Stomach (tissue), 9 donors: ENCODE results near the gene ANKLE1. TPM values are rescaled to one million over a fixed set of nuclear protein-coding genes. Genes with fewer than 3 reads are reported as not detected.

Source experiments
- DNase-seq, 2 donors: peaks; one replicate each; pipeline versions ENCODE4 v3.0.0 to v3.0.0-alpha.2; 2013 to 2019
- H3K27ac ChIP-seq, 5 donors: fragments of 200-600 bp in 4 of 5; sonication (generic) in 4 of 5; one replicate each; pipeline ENCODE4 v1.5.1; 2013 to 2019; ENCODE audit warnings: mild to moderate bottlenecking in 1 of 5, moderate library complexity in 1 of 5
- H3K27me3 ChIP-seq, 3 donors: fragments of 200-600 bp; sonication (generic); one replicate each; pipeline ENCODE4 v1.5.1; 2017 to 2019; ENCODE audit warnings: mixed run types in 1 of 3
- H3K36me3 ChIP-seq, 4 donors: fragments of 200-600 bp; sonication (generic); 1 replicate in 3 of 4; 2 replicates in 1 of 4; pipeline ENCODE4 v1.5.1; 2016 to 2019
- H3K4me1 ChIP-seq, 4 donors: fragments of 200-600 bp; sonication (generic); one replicate each; pipeline ENCODE4 v1.5.1; 2016 to 2019
- H3K4me3 ChIP-seq, 4 donors: fragments of 200-600 bp; sonication (generic) in 3 of 4; one replicate each; pipeline ENCODE4 v1.5.1; 2016 to 2019; ENCODE audit warnings: mild to moderate bottlenecking in 1 of 4
- H3K9me3 ChIP-seq, 4 donors: fragments of 200-600 bp; sonication (generic); one replicate each; pipeline ENCODE4 v1.5.1; 2016 to 2019
- EP300 ChIP-seq: sonication (generic); formaldehyde crosslinking; IDR thresholded peaks from one replicate; pipeline ENCODE4 v1.6.1; 2017; ENCODE audit warnings: antibody characterized with exemption
- POLR2A ChIP-seq, 4 donors: fragments of 450-650 bp; IDR thresholded peaks; one replicate each; pipeline ENCODE4 v1.6.1; 2016; ENCODE audit warnings: antibody characterized with exemption in 4 of 4, control low read depth in 2 of 4, mild to moderate bottlenecking in 1 of 4, moderate library complexity in 1 of 4
- POLR2AphosphoS5 ChIP-seq, 3 donors: sonication (generic); formaldehyde crosslinking; IDR thresholded peaks; one replicate each; pipeline ENCODE4 v1.6.1; 2016; ENCODE audit warnings: antibody characterized with exemption in 3 of 3
- WGBS, 5 donors: extraction: QIAGEN DNeasy Blood & Tissue Kit in 3 of 5; methylation state at CpG; one replicate each; pipeline versions ENCODE4 v1.1.5 to v1.1.7; 2013 to 2018; 5-methylcytosine and 5-hydroxymethylcytosine counted together
- intact Hi-C: fragments of 100-400 bp; cut with DNase I; formaldehyde crosslinking; loops from one replicate; pipeline ENCODE4 v1.15.1; 2023; ENCODE audit warnings: low total_unique reads
- polyA plus RNA-seq, 3 donors: library from polyadenylated mRNA; stranded (reverse); fragments of 200-250 nt; gene quantifications; one replicate each; pipeline ENCODE4 v1.2.3, GENCODE V29; 2013
- total RNA-seq, 5 donors: library from RNA; depleted of rRNA; stranded (reverse); fragments of >200 nt; gene quantifications; one replicate each; pipeline versions ENCODE4 v1.1.0 to v1.2.3, GENCODE V29; 2014 to 2016
- TF ChIP-seq, protein P1 (sequence below), 7 experiments: fragments of 450-650 bp in 4 of 7; fragments of 200-600 bp in 3 of 7; sonication (generic) in 3 of 7; IDR thresholded peaks; one replicate each; pipeline ENCODE4 v1.5.1; 2016 to 2019; ENCODE audit warnings: antibody characterized with exemption in 7 of 7, control low read depth in 2 of 7, mild to moderate bottlenecking in 1 of 7
- donor health status: healthy with polysubstance abuse.
- donor health status: Bipolar disorder and iron deficiency.
- donor health status: healthy.

Gene ANKLE1
- total and polyA plus RNA-seq, 8 donors = 0.18 to 0.63 TPM; not detected in 6

DNA sequence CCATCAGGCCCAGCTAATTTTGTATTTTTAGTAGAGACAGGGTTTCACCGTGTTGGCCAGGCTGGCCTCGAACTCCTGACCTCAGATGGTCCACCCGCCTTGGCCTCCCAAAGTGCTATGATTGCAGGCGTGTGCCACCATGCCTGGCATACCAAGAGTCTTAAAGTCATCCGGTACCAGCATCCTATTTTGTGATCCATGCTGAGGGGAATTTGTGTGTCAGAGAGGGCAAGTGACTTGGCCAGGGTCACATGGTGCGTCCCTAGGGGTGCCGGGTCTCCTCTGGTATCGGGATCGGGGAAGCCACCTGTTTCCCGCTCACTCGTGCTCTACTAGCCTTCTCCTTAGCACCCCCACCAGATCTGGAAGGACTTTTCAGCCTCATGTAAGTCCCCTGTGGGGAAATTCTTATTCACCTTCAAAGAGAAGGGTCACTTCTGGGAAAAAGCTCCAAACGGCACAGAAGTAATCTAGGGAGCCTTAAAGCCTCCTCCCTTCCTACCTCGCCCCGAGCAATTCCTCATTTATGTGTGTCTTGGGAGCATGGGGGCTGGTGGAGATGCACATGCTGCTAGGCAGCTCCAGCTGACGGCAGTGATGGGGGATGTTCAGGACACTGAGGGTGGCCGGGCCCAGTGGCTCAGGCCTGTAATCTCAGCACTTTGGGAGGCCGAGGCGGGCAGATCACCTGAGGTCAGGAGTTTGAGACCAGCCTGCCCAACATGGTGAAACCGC is 6.1 kb upstream of the ANKLE1 start:
- no peak overlapping the region for H3K4me3 ChIP-seq
- TF ChIP-seq EP300 (no peak), POLR2AphosphoS5 (IDR thresholded peaks at IDR 0.05) (no peak), POLR2A (IDR thresholded peaks at IDR 0.05) (no peak)
- 92 to 95% (median 94%) methylated on average over 19 of the region's 19 CpGs for WGBS, 5 donors
- no peak overlapping the region for H3K27ac ChIP-seq
- intact Hi-C loops = loop anchor here (5.0 kb wide), 1 partner anchor 203 kb away; no protein-coding TSS in a partner anchor
- DNase-seq = no peak
- H3K4me1 ChIP-seq = no peaks in the 10 kb centered on the region
- no peaks in the 10 kb centered on the region for H3K9me3 ChIP-seq
- peaks cover 44 to 94% (median 91%) of the 10 kb centered on the region in 4 donors for H3K36me3 ChIP-seq
- no peaks in the 10 kb centered on the region for H3K27me3 ChIP-seq

DNA sequence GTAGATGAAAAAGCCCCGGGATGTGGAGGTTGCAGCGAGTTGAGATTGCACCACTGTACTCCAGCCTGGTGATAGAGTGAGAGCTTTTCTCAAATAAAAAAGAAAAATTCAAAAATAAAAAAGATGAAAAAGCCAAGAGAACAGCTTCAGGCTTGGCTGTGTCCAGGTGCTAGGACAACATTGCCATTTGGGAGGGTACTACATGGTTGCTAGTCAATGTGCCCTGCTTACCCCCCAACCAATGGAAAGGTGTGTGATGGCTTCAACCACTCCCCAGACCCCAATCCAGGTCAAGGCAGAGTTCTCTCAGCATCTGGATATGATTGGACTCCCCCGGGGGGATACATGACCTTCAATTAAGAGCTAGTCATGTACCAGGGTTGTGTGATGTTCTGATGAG is 2.3 kb upstream of the ANKLE1 start:
- peaks cover 12 to 20% (median 16%) of the 10 kb centered on the region in 4 donors for H3K4me1 ChIP-seq
- no peaks in the 10 kb centered on the region for H3K9me3 ChIP-seq
- intact Hi-C loops = loop anchor here (5.0 kb wide), 1 partner anchor 207 kb away; no protein-coding TSS in a partner anchor
- no peak overlapping the region for H3K4me3 ChIP-seq
- DNase-seq = no peak
- H3K27ac ChIP-seq = no peak overlapping the region
- TF ChIP-seq POLR2A (IDR thresholded peaks at IDR 0.05) (no peak), EP300 (no peak), POLR2AphosphoS5 (IDR thresholded peaks at IDR 0.05) (no peak)
- TF ChIP-seq, protein P1, sequence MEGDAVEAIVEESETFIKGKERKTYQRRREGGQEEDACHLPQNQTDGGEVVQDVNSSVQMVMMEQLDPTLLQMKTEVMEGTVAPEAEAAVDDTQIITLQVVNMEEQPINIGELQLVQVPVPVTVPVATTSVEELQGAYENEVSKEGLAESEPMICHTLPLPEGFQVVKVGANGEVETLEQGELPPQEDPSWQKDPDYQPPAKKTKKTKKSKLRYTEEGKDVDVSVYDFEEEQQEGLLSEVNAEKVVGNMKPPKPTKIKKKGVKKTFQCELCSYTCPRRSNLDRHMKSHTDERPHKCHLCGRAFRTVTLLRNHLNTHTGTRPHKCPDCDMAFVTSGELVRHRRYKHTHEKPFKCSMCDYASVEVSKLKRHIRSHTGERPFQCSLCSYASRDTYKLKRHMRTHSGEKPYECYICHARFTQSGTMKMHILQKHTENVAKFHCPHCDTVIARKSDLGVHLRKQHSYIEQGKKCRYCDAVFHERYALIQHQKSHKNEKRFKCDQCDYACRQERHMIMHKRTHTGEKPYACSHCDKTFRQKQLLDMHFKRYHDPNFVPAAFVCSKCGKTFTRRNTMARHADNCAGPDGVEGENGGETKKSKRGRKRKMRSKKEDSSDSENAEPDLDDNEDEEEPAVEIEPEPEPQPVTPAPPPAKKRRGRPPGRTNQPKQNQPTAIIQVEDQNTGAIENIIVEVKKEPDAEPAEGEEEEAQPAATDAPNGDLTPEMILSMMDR (IDR thresholded peaks at IDR 0.05) = no peak
- peaks cover 3 to 27% (median 15%) of the 10 kb centered on the region in 3 donors for H3K27me3 ChIP-seq
- H3K36me3 ChIP-seq = peaks cover 26 to 56% (median 53%) of the 10 kb centered on the region in 4 donors
- WGBS, 5 donors = 61 to 91% (median 76%) methylated on average over 3 of the region's 3 CpGs

DNA sequence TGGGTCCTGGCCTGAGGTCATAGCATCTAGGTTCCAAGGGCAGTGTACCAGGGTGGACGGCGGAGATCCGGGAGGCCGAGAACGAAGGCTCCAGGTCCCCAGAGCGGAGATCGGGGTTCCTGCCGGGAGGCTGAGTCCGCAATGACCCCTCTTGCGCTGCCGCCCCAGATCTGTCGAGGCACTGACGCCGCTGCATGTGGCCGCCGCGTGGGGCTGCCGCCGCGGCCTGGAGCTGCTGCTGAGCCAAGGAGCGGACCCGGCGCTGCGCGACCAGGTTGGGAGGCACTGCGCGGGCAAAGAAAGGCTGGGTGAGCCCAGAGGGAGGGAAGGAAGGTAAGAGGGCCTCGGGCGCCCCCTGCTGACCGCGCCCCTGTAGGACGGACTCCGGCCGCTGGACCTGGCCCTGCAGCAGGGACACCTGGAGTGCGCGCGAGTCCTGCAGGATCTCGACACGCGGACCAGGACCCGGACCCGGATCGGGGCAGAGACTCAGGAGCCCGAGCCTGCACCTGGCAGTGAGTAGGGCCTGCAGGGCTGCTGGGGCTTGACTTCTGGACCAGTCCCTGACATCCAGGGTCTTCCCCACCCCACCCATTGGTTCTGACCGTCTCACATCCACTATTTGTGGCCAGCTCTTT is 906 bp downstream of the ANKLE1 start:
- DNase-seq = peak; percentile 93 to 94
- intact Hi-C loops = loop anchor here (5.0 kb wide), 1 partner anchor 80 kb away; no protein-coding TSS in a partner anchor
- 3% methylated on average over 15 to 45 of the region's 45 CpGs for WGBS, 5 donors
- H3K4me3 ChIP-seq = peak overlapping the region; percentile 31 to 54 (median 42)
- peaks cover 3 to 27% (median 15%) of the 10 kb centered on the region in 3 donors for H3K27me3 ChIP-seq
- peaks cover 2 to 24% (median 21%) of the 10 kb centered on the region in 4 donors for H3K36me3 ChIP-seq
- H3K27ac ChIP-seq = no peak overlapping the region
- H3K9me3 ChIP-seq = no peaks in the 10 kb centered on the region
- TF ChIP-seq POLR2A (IDR thresholded peaks at IDR 0.05) (no peak), POLR2AphosphoS5 (IDR thresholded peaks at IDR 0.05) (peak in 1 of 3 donors; percentile 72), EP300 (no peak)
- TF ChIP-seq, protein P1 (IDR thresholded peaks at IDR 0.05) = peak in 5 of 7 experiments; percentile 83 to 95 (median 92)
- H3K4me1 ChIP-seq = peaks cover 12 to 20% (median 16%) of the 10 kb centered on the region in 4 donors

DNA sequence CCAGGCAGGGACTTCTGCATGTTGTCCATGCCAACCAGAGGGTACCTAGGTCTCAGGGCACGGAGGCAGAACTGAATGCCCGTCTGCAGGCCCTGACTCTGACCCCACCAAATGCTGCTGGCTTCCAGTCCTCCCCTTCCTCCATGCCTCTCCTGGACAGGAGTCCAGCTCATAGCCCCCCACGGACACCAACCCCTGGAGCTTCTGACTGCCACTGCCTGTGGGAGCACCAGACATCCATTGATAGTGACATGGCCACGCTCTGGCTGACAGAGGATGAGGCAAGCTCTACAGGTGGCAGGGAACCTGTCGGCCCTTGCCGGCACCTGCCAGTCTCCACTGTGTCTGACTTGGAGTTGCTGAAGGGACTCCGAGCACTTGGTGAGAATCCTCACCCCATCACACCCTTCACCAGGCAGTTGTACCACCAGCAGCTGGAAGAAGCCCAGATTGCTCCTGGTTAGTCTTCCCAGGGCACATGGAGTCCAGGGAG is 1.8 kb downstream of the ANKLE1 start:
- peaks cover 0 to 15% (median 12%) of the 10 kb centered on the region in 4 donors for H3K36me3 ChIP-seq
- no peak overlapping the region for H3K4me3 ChIP-seq
- TF ChIP-seq POLR2A (IDR thresholded peaks at IDR 0.05) = no peak
- no peak for TF ChIP-seq POLR2AphosphoS5 (IDR thresholded peaks at IDR 0.05)
- no peak for TF ChIP-seq EP300
- TF ChIP-seq, protein P1 (IDR thresholded peaks at IDR 0.05) = no peak
- WGBS, 5 donors = 86 to 92% (median 89%) methylated on average over 5 to 7 of the region's 7 CpGs
- H3K4me1 ChIP-seq = peaks cover 12 to 20% (median 16%) of the 10 kb centered on the region in 4 donors
- intact Hi-C loops = loop anchor here (5.0 kb wide), 1 partner anchor 81 kb away; no protein-coding TSS in a partner anchor
- H3K27ac ChIP-seq = no peak overlapping the region
- peaks cover 3 to 29% (median 16%) of the 10 kb centered on the region in 3 donors for H3K27me3 ChIP-seq
- DNase-seq = no peak
- H3K9me3 ChIP-seq = no peaks in the 10 kb centered on the region
